Gastroesophageal sphincter (tissue), 3 donors: ENCODE data around the gene RHOT1.

Experiments used
- CTCF ChIP-seq, 4 experiments: fragments of 200-600 bp in 2 of 4; fragments of 450-650 bp in 2 of 4; sonication (generic) in 1 of 4; IDR thresholded peaks; one replicate each; pipeline ENCODE4 v1.5.1; 2017 to 2019; ENCODE audit warnings: antibody characterized with exemption in 4 of 4, mild to moderate bottlenecking in 2 of 4, moderate library complexity in 2 of 4
- POLR2A ChIP-seq, 2 donors: fragments of 450-650 bp; IDR thresholded peaks; one replicate each; pipeline ENCODE4 v1.6.1; 2017; ENCODE audit warnings: antibody characterized with exemption in 2 of 2, mild to moderate bottlenecking in 2 of 2, moderate library complexity in 1 of 2

DNA sequence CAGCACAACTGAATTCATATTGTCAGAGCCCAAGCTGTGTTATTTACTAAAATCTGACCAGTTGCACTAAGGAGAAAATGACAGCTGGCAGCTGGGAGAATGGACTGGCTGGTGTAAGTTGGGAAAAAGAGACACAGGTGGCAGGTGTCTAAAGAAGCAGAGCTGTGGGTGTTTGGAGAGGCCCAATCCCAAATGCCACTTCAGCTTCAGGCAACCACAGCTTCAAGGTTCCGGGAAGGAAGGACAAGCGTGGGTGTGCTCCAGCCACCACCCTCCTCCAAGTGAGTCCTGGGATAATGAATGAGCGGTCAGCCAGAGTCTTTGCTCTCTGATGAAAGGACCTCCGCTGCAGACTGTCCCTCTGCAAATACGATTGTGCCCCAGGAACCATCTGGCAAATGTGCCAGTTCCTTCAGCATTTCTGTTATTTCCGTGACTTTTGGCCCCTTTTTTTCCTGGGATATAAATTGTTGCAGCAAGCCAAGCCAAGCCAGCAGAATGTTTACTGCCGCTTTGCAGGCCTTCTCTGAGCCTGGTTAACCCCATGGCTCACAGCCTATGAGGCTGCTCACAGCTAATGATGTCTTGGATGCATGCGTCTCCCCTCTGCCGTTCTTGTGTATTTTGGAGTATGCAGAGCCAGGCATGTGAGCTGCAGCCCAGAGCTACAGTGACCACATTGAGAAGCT, 113.9 kb downstream of the RHOT1 start:
- TF ChIP-seq CTCF (IDR thresholded peaks at IDR 0.05), result no peak
- no peak for TF ChIP-seq POLR2A (IDR thresholded peaks at IDR 0.05)
